Stomach (tissue), 9 donors: ENCODE results near the gene NUP210. TPM values are rescaled to one million over a fixed set of nuclear protein-coding genes. Genes with fewer than 3 reads are reported as not detected.
A peak's percentile ranks its signal among the peaks of the same experiment; 100 is the strongest.

Source experiments
- DNase-seq, 2 donors: peaks; one replicate each; pipeline versions ENCODE4 v3.0.0 to v3.0.0-alpha.2; 2013 to 2019
- H3K27ac ChIP-seq, 5 donors: fragments of 200-600 bp in 4 of 5; sonication (generic) in 4 of 5; one replicate each; pipeline ENCODE4 v1.5.1; 2013 to 2019; ENCODE audit warnings: mild to moderate bottlenecking in 1 of 5, moderate library complexity in 1 of 5
- H3K27me3 ChIP-seq, 3 donors: fragments of 200-600 bp; sonication (generic); one replicate each; pipeline ENCODE4 v1.5.1; 2017 to 2019; ENCODE audit warnings: mixed run types in 1 of 3
- H3K36me3 ChIP-seq, 4 donors: fragments of 200-600 bp; sonication (generic); 1 replicate in 3 of 4; 2 replicates in 1 of 4; pipeline ENCODE4 v1.5.1; 2016 to 2019
- H3K4me1 ChIP-seq, 4 donors: fragments of 200-600 bp; sonication (generic); one replicate each; pipeline ENCODE4 v1.5.1; 2016 to 2019
- H3K4me3 ChIP-seq, 4 donors: fragments of 200-600 bp; sonication (generic) in 3 of 4; one replicate each; pipeline ENCODE4 v1.5.1; 2016 to 2019; ENCODE audit warnings: mild to moderate bottlenecking in 1 of 4
- H3K9me3 ChIP-seq, 4 donors: fragments of 200-600 bp; sonication (generic); one replicate each; pipeline ENCODE4 v1.5.1; 2016 to 2019
- EP300 ChIP-seq: sonication (generic); formaldehyde crosslinking; IDR thresholded peaks from one replicate; pipeline ENCODE4 v1.6.1; 2017; ENCODE audit warnings: antibody characterized with exemption
- POLR2A ChIP-seq, 4 donors: fragments of 450-650 bp; IDR thresholded peaks; one replicate each; pipeline ENCODE4 v1.6.1; 2016; ENCODE audit warnings: antibody characterized with exemption in 4 of 4, control low read depth in 2 of 4, mild to moderate bottlenecking in 1 of 4, moderate library complexity in 1 of 4
- POLR2AphosphoS5 ChIP-seq, 3 donors: sonication (generic); formaldehyde crosslinking; IDR thresholded peaks; one replicate each; pipeline ENCODE4 v1.6.1; 2016; ENCODE audit warnings: antibody characterized with exemption in 3 of 3
- WGBS, 5 donors: extraction: QIAGEN DNeasy Blood & Tissue Kit in 3 of 5; methylation state at CpG; one replicate each; pipeline versions ENCODE4 v1.1.5 to v1.1.7; 2013 to 2018; 5-methylcytosine and 5-hydroxymethylcytosine counted together
- intact Hi-C: fragments of 100-400 bp; cut with DNase I; formaldehyde crosslinking; loops from one replicate; pipeline ENCODE4 v1.15.1; 2023; ENCODE audit warnings: low total_unique reads
- polyA plus RNA-seq, 3 donors: library from polyadenylated mRNA; stranded (reverse); fragments of 200-250 nt; gene quantifications; one replicate each; pipeline ENCODE4 v1.2.3, GENCODE V29; 2013
- total RNA-seq, 5 donors: library from RNA; depleted of rRNA; stranded (reverse); fragments of >200 nt; gene quantifications; one replicate each; pipeline versions ENCODE4 v1.1.0 to v1.2.3, GENCODE V29; 2014 to 2016
- TF ChIP-seq, protein P1 (sequence below), 7 experiments: fragments of 450-650 bp in 4 of 7; fragments of 200-600 bp in 3 of 7; sonication (generic) in 3 of 7; IDR thresholded peaks; one replicate each; pipeline ENCODE4 v1.5.1; 2016 to 2019; ENCODE audit warnings: antibody characterized with exemption in 7 of 7, control low read depth in 2 of 7, mild to moderate bottlenecking in 1 of 7
- donor health status: healthy with polysubstance abuse.
- donor health status: Bipolar disorder and iron deficiency.
- donor health status: healthy.

Gene NUP210
- total and polyA plus RNA-seq, 8 donors: 0.92 to 21.1 (median 10.8) TPM

DNA sequence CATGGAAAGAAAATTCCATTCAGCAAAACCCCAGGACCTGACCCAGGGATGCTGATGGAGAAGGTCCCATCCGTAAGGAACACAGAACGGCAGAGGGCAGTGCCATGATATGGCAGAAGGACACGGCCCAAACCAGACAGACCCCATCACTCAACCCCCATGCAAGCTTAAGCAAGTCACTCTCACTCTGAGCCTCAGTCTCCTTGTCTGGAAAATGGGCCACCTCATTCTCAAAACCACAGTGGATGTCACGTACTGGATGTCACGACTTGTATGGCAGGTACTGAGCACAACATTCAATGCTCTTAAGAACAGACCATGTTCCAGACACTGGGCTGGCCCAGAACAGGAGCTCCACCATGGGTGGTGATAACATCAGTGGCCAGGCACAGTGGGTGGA, 90.4 kb downstream of the NUP210 start:
- Histone ChIP-seq H3K4me3 (no peak overlapping the region), H3K27me3 (no peaks in the 10 kb centered on the region), H3K4me1 (peaks cover 0 to 4% (median 0%) of the 10 kb centered on the region in 4 donors), H3K9me3 (no peaks in the 10 kb centered on the region), H3K36me3 (peaks cover 5 to 88% (median 62%) of the 10 kb centered on the region in 4 donors), H3K27ac (no peak overlapping the region)
- no peak for DNase-seq
- no peak for TF ChIP-seq POLR2AphosphoS5 (IDR thresholded peaks at IDR 0.05)
- TF ChIP-seq POLR2A (IDR thresholded peaks at IDR 0.05): no peak
- TF ChIP-seq, protein P1, sequence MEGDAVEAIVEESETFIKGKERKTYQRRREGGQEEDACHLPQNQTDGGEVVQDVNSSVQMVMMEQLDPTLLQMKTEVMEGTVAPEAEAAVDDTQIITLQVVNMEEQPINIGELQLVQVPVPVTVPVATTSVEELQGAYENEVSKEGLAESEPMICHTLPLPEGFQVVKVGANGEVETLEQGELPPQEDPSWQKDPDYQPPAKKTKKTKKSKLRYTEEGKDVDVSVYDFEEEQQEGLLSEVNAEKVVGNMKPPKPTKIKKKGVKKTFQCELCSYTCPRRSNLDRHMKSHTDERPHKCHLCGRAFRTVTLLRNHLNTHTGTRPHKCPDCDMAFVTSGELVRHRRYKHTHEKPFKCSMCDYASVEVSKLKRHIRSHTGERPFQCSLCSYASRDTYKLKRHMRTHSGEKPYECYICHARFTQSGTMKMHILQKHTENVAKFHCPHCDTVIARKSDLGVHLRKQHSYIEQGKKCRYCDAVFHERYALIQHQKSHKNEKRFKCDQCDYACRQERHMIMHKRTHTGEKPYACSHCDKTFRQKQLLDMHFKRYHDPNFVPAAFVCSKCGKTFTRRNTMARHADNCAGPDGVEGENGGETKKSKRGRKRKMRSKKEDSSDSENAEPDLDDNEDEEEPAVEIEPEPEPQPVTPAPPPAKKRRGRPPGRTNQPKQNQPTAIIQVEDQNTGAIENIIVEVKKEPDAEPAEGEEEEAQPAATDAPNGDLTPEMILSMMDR (IDR thresholded peaks at IDR 0.05): no peak
- no peak for TF ChIP-seq EP300
- WGBS, 5 donors: 93 to 96% (median 94%) methylated on average over 5 of the region's 5 CpGs
- intact Hi-C loops: no loop called here

DNA sequence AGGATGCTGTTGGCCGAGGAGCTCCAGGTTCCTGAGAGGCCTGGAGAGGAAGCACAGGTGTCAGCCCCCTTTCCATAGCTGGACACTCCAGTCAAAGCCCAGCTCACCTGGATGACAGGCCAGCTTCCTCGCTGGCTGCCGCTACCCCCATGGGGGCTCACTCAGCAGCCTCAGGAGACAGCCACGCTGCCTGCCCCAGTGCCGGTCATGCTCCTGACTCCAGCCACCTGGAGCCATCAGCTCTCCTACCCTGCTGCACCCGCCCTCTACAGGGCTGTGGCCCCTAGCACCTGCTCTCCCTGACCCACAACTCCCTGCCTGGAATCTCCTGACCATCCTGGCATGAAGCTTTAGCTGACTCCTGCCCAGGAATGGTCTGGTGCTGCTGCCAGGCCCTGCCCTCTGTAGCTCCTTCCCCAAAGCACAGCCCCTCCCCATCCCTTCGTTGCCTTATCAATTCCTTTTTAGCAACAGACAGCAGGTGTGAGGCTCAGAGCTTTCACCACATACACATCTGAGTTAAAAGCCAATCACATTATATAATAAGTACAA, 94.2 kb downstream of the NUP210 start:
- WGBS, 5 donors: 63 to 94% (median 77%) methylated on average over 5 to 7 of the region's 7 CpGs

DNA sequence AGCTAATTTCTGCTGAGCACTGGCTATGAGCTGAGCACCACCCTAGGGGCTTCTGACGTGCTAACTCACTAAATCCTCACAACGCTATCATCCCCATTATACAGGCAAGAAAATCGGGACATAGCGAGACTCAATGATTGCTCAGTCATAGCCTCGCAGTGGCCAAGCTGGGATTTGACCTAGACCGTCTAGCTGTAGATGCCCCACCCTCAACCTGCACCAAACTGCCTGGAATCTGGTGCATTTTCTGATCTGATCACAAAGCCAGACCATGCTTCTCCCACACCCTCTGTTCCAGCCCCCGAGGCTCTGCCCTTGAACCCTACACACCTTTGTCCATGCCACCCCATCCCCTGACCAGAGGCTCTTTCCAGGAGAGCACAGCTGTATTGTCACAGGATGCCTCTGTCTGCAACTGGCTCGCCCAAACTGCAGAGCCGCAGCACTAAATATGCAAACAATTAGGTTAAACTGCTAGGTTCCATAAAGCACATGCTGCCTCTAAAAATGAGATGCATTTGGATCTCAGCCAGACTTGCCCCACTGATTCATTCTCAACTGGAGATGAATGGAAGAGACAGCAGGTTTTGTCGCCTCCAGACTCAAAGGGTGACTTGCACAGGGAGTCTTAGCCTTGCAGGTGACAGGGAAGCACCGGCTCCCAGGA, 95.2 kb downstream of the NUP210 start:
- WGBS, 5 donors: 92 to 96% (median 94%) methylated on average over 10 to 11 of the region's 11 CpGs
- peaks cover 5 to 97% (median 73%) of the 10 kb centered on the region in 4 donors for H3K36me3 ChIP-seq
- peaks cover 0 to 4% (median 0%) of the 10 kb centered on the region in 4 donors for H3K4me1 ChIP-seq
- H3K4me3 ChIP-seq: no peak overlapping the region
- no peak for DNase-seq
- TF ChIP-seq POLR2A (IDR thresholded peaks at IDR 0.05): no peak
- H3K27me3 ChIP-seq: no peaks in the 10 kb centered on the region
- intact Hi-C loops: no loop called here
- H3K9me3 ChIP-seq: no peaks in the 10 kb centered on the region
- H3K27ac ChIP-seq: no peak overlapping the region

More for the DNA sequence above, 94.2 kb downstream of the NUP210 start:
- Histone ChIP-seq H3K36me3 (peaks cover 5 to 99% (median 76%) of the 10 kb centered on the region in 4 donors), H3K4me1 (peaks cover 0 to 4% (median 0%) of the 10 kb centered on the region in 4 donors), H3K4me3 (no peak overlapping the region), H3K27ac (no peak overlapping the region), H3K9me3 (no peaks in the 10 kb centered on the region), H3K27me3 (no peaks in the 10 kb centered on the region)
- TF ChIP-seq EP300 (no peak), POLR2AphosphoS5 (IDR thresholded peaks at IDR 0.05) (no peak), POLR2A (IDR thresholded peaks at IDR 0.05) (no peak)
- TF ChIP-seq, protein P1 (IDR thresholded peaks at IDR 0.05): no peak
- intact Hi-C loops: no loop called here
- DNase-seq: peak in 1 of 2 donors; percentile 54

DNA sequence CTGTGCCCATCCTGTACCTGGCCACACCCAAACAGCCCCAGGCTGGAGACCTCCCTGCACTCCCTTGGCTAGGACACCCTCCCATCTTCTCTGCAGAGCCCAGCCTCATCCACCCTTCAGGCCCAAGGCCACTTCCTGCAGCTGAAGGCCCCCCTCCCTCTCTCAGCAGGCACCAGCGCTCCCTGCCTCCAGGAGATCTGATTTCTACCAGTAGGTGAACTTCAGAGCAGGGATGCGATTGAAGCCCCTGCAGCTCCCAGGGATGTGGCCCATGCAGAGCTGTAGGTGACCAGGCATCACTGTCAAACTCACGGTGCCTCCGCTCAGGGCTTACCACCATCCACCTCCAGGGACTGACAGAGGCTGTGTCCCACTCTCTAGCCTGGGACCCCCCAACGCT, 96.3 kb downstream of the NUP210 start:
- H3K27ac ChIP-seq: no peak overlapping the region
- no peaks in the 10 kb centered on the region for H3K27me3 ChIP-seq
- no peak for TF ChIP-seq POLR2AphosphoS5 (IDR thresholded peaks at IDR 0.05)
- no peak for TF ChIP-seq EP300
- TF ChIP-seq POLR2A (IDR thresholded peaks at IDR 0.05): no peak
- TF ChIP-seq, protein P1 (IDR thresholded peaks at IDR 0.05): no peak
- 93 to 96% (median 96%) methylated on average over 5 of the region's 5 CpGs for WGBS, 5 donors
- H3K4me1 ChIP-seq: peaks cover 0 to 4% (median 0%) of the 10 kb centered on the region in 4 donors
- DNase-seq: no peak
- H3K9me3 ChIP-seq: no peaks in the 10 kb centered on the region
- intact Hi-C loops: no loop called here
- peaks cover 9 to 97% (median 78%) of the 10 kb centered on the region in 4 donors for H3K36me3 ChIP-seq
- no peak overlapping the region for H3K4me3 ChIP-seq

DNA sequence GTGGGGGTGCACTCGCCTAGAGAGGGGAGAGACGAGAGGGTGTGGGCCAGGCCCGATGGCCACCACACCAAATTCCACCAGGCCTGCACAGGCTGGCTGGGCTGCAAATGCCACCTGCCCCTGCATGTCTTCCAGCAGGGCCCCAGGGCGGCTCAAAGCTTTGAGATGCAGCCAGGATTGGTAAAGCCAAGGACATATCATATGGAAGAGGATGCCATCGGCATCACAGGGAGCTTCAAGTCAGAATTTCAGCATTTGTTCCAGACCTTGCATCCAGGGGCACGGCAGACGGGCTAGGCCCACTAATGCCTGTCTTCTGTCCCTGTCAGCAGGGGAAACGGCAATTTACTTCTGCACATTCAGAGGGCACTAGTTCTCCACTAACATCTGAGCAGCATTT, 97.8 kb downstream of the NUP210 start:
- no peaks in the 10 kb centered on the region for H3K27me3 ChIP-seq
- no peak overlapping the region for H3K4me3 ChIP-seq
- H3K36me3 ChIP-seq: peaks cover 4 to 97% (median 77%) of the 10 kb centered on the region in 4 donors
- H3K27ac ChIP-seq: no peak overlapping the region
- TF ChIP-seq, protein P1 (IDR thresholded peaks at IDR 0.05): no peak
- TF ChIP-seq POLR2A (IDR thresholded peaks at IDR 0.05) (no peak), POLR2AphosphoS5 (IDR thresholded peaks at IDR 0.05) (no peak)
- H3K9me3 ChIP-seq: no peaks in the 10 kb centered on the region
- intact Hi-C loops: no loop called here
- WGBS, 5 donors: 91 to 96% (median 93%) methylated on average over 8 of the region's 8 CpGs
- peaks cover 0 to 4% (median 0%) of the 10 kb centered on the region in 4 donors for H3K4me1 ChIP-seq
- no peak for DNase-seq
